Esophagus squamous epithelium (tissue), 4 donors: ENCODE data around the gene GPR183.

Experiments used
- CTCF ChIP-seq, 6 experiments: fragments of 450-650 bp in 4 of 6; fragments of 200-600 bp in 2 of 6; sonication (generic) in 2 of 6; IDR thresholded peaks; one replicate each; pipeline ENCODE4 v1.5.1; 2016 to 2019; ENCODE audit warnings: antibody characterized with exemption in 6 of 6, mild to moderate bottlenecking in 4 of 6, moderate library complexity in 4 of 6
- POLR2A ChIP-seq, 4 donors: fragments of 450-650 bp; IDR thresholded peaks; one replicate each; pipeline ENCODE4 v1.6.1; 2017; ENCODE audit warnings: antibody characterized with exemption in 4 of 4, mild to moderate bottlenecking in 4 of 4, moderate library complexity in 3 of 4

GRCh38 chr13:99339736-99340397, 32.7 kb upstream of the GPR183 start:
- no peak for TF ChIP-seq CTCF (IDR thresholded peaks at IDR 0.05)
- TF ChIP-seq POLR2A (IDR thresholded peaks at IDR 0.05) = no peak
